Islet of Langerhans (tissue), 1 donor: ENCODE measurements around the gene PRKAR1B.

ENCODE experiments used
- FAIRE-seq: peaks from one replicate; lab custom pipeline; 2011; peaks lifted over from hg19 to GRCh38; lab: Jason Lieb, UNC

The PRKAR1B gene

DNA sequence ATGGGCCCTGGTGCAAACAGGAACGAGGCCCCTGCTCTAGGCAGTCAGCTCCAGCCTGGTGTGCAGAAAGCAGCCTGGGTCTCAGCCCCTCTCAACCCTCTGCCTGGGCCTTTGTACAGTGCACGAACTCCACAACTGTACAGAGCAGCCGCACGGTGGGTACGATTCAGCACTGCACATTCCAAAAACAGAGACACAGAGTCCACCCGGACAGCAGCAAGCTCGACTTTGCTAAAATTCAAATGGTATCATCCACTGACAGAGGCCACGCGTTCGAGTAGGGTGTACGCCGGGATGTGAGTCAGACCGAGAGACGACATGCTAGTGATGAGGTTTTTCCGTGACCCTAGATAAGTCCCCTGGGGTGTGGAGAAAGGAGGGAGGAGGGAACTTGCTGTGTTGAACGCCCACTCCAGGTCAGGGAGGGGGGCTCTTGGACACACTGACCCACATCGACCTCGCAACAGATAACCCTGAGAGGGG is 141.8 kb downstream of the PRKAR1B start:
- no peak for FAIRE-seq

- FAIRE-seq = no peak
Observed at GRCh38 chr7:584820-585219, 142.3 kb downstream of the PRKAR1B start.

DNA sequence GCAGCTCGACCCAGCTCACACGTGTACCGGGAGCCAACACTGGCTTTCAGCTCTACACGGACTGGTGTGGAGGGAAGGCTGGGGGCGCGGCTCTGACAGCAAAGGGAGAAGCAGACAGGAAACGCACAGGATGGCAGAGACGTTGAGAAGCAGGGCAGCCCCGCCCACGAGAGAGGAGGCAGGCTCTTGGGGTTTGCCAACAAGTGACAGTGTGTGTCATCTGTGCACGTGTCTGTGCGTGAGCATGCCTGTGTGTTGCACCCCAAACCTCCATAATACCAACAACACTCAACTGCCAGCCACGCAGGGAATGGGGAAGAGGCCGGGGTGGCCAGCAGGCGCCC is 143.0 kb downstream of the PRKAR1B start:
- no peak for FAIRE-seq

DNA sequence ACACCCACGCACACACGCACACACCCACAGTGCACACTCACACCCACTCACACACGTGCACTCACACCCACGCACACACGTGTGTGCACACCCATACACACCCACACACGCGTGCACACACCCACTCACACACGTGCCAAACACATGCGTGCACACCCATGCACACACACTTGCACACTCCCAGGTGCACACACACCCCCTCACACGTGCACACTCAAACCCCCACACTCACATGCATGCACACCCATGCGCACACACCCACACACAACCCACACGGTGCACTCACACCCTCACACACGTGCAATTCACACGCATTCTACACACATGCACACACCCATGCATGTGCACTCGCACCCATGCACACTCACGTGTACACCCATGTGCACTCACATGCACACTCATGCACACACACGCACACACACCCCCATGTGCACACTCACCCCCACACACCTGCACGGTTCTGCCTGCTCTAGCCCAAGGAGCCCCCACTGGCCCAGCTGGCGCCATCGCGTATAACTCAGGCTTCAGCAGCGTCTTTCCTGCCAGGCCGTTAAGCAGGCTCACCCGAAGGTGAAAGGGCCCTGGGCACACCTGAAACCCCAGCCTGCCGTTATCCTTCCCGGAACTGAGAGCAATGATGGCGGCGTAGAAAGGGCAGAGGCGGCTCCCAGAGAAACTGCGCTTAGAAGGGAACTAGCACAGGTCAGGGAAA is 143.5 kb downstream of the PRKAR1B start:
- FAIRE-seq = no peak

DNA sequence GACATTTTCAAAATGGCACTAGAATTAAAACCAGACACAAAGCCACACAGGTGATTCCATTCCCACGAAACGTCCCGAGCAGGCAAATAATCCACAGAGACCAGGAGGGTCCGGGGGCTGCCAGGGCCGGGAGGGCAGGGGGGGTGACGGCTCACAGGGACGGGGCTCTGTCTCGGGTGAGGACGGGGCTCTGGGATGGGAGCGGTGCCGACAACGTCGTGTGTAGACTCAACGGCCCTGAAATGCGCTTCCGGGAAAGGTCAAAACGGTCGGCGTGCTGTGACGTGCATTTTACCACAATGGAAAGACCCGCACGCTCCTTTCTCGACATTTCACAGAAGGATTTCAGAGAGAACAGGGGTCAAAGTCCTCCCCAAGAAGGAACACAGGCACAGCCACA is 144.2 kb downstream of the PRKAR1B start:
- no peak for FAIRE-seq

DNA sequence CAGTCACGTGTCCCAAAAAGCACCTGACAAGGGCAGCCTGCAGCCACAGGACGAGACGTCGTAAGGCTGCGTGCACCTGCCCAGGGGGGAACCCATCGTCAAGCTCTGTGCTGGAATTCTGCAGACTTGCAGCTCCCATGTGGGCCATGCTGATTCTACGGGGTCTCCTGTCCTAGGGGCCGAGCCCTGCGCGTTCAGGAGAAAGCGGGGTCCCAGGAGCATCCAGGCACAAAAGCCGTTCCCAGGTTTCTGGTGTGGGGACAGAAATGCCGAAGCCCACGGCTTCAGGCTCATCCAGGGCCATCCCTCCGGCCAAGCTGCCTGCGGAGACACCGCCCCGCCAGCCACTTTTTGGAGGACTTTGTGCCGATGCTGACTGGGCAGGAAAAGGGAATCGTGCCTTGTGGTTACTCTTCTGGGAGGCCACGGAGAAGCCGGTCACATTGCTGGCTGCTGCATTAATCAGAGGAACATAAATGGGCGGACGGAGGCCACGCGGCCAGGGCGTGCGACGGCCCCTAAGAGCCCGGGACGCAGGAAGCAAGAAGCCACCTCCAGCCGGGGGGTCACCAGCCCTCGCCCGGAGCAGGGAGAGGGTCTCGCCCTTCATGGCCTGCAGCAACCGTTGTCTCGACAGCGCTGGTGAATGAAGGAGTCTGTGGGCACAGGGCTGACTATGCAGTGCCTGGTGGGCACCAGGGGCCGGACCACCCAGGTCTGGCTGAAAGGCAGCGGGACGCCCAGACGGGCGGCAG is 144.8 kb downstream of the PRKAR1B start:
- no peak for FAIRE-seq

DNA sequence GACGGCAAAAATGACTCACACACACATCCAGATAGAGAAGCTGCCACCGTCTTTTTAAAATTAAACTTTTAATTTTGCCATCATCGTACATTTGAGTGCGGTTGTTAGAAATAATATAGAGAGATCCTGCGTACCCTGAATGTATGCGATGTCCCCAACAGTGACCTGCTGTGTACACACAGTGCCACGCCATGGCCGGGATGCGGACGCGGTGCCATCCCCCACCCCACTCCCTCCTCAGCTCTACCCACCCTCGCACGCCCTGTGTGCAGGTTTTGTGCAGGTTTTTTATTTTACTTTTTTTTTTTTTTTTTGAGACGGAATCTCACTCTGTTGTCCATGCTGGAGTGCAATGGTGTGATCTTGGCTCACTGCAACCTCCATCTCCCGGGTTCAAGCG is 148.7 kb downstream of the PRKAR1B start:
- no peak for FAIRE-seq

GRCh38 chr7:577741-578370 is 149.2 kb downstream of the PRKAR1B start:
- no peak for FAIRE-seq

GRCh38 chr7:577278-577665 is 149.8 kb downstream of the PRKAR1B start:
- FAIRE-seq = no peak

- FAIRE-seq = no peak
Observed at GRCh38 chr7:576524-577277, 150.4 kb downstream of the PRKAR1B start.

GRCh38 chr7:575425-576366 is 151.4 kb downstream of the PRKAR1B start:
- FAIRE-seq = no peak

GRCh38 chr7:574661-575395 is 152.3 kb downstream of the PRKAR1B start:
- no peak for FAIRE-seq

GRCh38 chr7:573933-574381 is 153.1 kb downstream of the PRKAR1B start:
- no peak for FAIRE-seq

DNA sequence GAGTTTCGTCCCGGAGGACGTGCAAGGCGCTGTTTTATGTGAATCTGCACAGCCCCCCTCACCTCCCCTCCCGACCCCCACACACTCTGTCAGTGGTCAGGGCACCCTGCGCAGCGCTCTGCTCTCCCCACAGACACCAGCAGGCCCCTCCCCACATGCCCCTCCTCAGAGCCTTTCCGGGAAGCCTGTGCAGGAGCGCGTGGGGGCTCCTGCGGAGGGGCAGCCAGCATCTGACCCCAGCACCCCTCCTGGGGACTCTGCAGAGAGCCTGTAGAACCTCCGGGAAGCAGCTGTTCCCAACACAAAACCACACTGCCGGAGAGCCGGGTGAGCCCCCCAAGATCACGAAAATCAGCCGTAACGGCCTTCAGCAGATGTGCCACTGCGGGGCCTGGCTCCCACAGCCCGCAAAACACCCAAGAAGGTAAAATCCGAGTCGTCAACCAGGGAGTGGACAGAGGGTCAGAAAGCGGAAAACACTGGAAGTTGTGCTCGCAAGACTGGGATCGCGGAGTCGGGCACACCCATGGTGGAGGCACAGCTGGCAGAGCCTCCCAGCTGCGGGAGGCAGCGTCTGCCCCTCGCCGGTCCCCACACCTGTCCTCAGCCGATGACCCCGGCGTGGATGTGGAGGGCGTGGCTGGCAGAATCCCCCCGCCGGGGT is 153.7 kb downstream of the PRKAR1B start:
- no peak for FAIRE-seq

- no peak for FAIRE-seq
Observed at GRCh38 chr7:572416-573268, 154.4 kb downstream of the PRKAR1B start.

- FAIRE-seq = no peak
Observed at GRCh38 chr7:571718-572415, 155.2 kb downstream of the PRKAR1B start.

- FAIRE-seq = no peak
Observed at GRCh38 chr7:571096-571717, 155.9 kb downstream of the PRKAR1B start.

GRCh38 chr7:570801-571070 is 156.3 kb downstream of the PRKAR1B start:
- FAIRE-seq = no peak
